HCT116 (cell line): Measurements from ENCODE around the gene CRTC3. TPM values are rescaled to one million over a fixed set of nuclear protein-coding genes. Genes with fewer than 3 reads are reported as not detected.

Experiments used
- ATAC-seq: fragments of 200-7000 bp; cut with Tn5 transposase; 2 replicates; pipeline ENCODE4 v1.9.1; 2020; ENCODE audit warnings: mild to moderate bottlenecking, moderate library complexity
- BruUV-seq: library from RNA; stranded (reverse); fragments of 400-500 nt; replicated peaks from 2 replicates; lab custom pipeline; 2021; lab: Mats Ljungman, UMichigan
- CTCF ChIA-PET: fragments of 300-600 bp; sonication (Branson Sonifier 250); formaldehyde crosslinking; loops from one replicate; lab custom pipeline; 2021; ENCODE audit warnings: antibody characterized with exemption; lab: Charles Lee
- POLR2A ChIA-PET: fragments of 300-600, 350-600 bp; sonication (Branson Sonifier 250); formaldehyde crosslinking; loops from one replicate; lab custom pipeline; 2021; ENCODE audit warnings: antibody characterized with exemption; lab: Charles Lee
- RAD21 ChIA-PET, 2 experiments: fragments of 300-600 bp; sonication (Branson Sonifier 250); formaldehyde crosslinking; loops; one replicate each; lab custom pipeline; 2023; ENCODE audit warnings: low total read pairs in 2 of 2; ENCODE audit not compliant: uncharacterized antibody in 2 of 2, unreplicated experiment in 2 of 2, low non-redundant PET in 1 of 2; lab: Charles Lee
- DNase-seq: peaks from one replicate; pipeline ENCODE4 v3.0.0-alpha.2; 2010; ENCODE audit warnings: low read depth, low spot score
- H2AFZ ChIP-seq: fragments of 200-600 bp; shearing (Covaris generic), sonication (generic); 2 replicates; pipeline ENCODE4 v1.6.1; 2017; ENCODE audit warnings: low read depth, mixed run types, mixed read lengths, antibody characterized with exemption, low read length; ENCODE audit not compliant: poor library complexity, severe bottlenecking
- H3K27ac ChIP-seq: 2 replicates; pipeline ENCODE4 v1.5.1; 2012; ENCODE audit warnings: low read depth, low read length
- H3K27me3 ChIP-seq: fragments of 200-600 bp; sonication (generic); 2 replicates; pipeline ENCODE4 v1.6.1; 2016; ENCODE audit warnings: mixed run types, low read length, mixed read lengths; ENCODE audit not compliant: insufficient read depth
- H3K36me3 ChIP-seq, 2 experiments: fragments of 200-500 bp in 1 of 2; fragments of 200-600 bp in 1 of 2; sonication (Bioruptor generic) in 1 of 2; sonication (generic) in 1 of 2; 2 replicates each; pipeline versions ENCODE4 v1.5.1 to v1.6.1; 2014 to 2016; ENCODE audit warnings: low read length in 2 of 2, inconsistent platforms in 1 of 2, mixed read lengths in 1 of 2, mixed run types in 1 of 2; ENCODE audit not compliant: insufficient read depth in 2 of 2, control insufficient read depth in 1 of 2
- H3K4me1 ChIP-seq, 2 experiments: fragments of 200-600 bp in 1 of 2; sonication (generic) in 1 of 2; 2 replicates each; pipeline versions ENCODE4 v1.5.1 to v1.6.1; 2012 to 2017; ENCODE audit warnings: low read length in 2 of 2, inconsistent platforms in 1 of 2, mild to moderate bottlenecking in 1 of 2, mixed read lengths in 1 of 2, mixed run types in 1 of 2, moderate library complexity in 1 of 2; ENCODE audit not compliant: insufficient read depth in 2 of 2, control insufficient read depth in 1 of 2
- H3K4me2 ChIP-seq: fragments of 200-600 bp; sonication (generic); 2 replicates; pipeline ENCODE4 v1.6.1; 2017; ENCODE audit warnings: mixed run types, low read length, mixed read lengths
- H3K4me3 ChIP-seq, 2 experiments: fragments of 200-600 bp in 1 of 2; sonication (generic) in 1 of 2; replicated peaks in 1 of 2; 2 replicates each; pipeline ENCODE4 v1.5.1; 2011 to 2016; ENCODE audit warnings: low read length in 2 of 2, control low read depth in 1 of 2, low read depth in 1 of 2, mild to moderate bottlenecking in 1 of 2, mixed read lengths in 1 of 2, mixed run types in 1 of 2
- H3K79me2 ChIP-seq: fragments of 200-600 bp; sonication (generic); 2 replicates; pipeline ENCODE4 v1.6.1; 2017; ENCODE audit warnings: mild to moderate bottlenecking, mixed run types, low read length, moderate library complexity, mixed read lengths; ENCODE audit not compliant: insufficient read depth
- H3K9ac ChIP-seq: fragments of 200-600 bp; sonication (generic); 2 replicates; pipeline ENCODE4 v1.6.1; 2016; ENCODE audit warnings: low read length, mixed read lengths
- H3K9me2 ChIP-seq: fragments of 200-600 bp; sonication (generic), shearing (Covaris generic); 2 replicates; pipeline ENCODE4 v1.6.1; 2017; ENCODE audit warnings: mixed run types, mild to moderate bottlenecking, moderate library complexity; ENCODE audit not compliant: insufficient read depth
- H3K9me3 ChIP-seq, 2 experiments: fragments of 200-500 bp in 1 of 2; fragments of 200-600 bp in 1 of 2; sonication (Bioruptor generic) in 1 of 2; sonication (generic) in 1 of 2; 2 replicates each; pipeline ENCODE4 v1.6.1; 2014 to 2017; ENCODE audit warnings: low read length in 2 of 2, mixed read lengths in 2 of 2, inconsistent platforms in 1 of 2, low read depth in 1 of 2, mild to moderate bottlenecking in 1 of 2, mixed run types in 1 of 2, moderate library complexity in 1 of 2; ENCODE audit not compliant: control insufficient read depth in 1 of 2, insufficient read depth in 1 of 2
- H4K20me1 ChIP-seq: fragments of 200-600 bp; sonication (generic), shearing (Covaris generic); 2 replicates; pipeline ENCODE4 v1.6.1; 2017; ENCODE audit warnings: mixed run types, mild to moderate bottlenecking, moderate library complexity; ENCODE audit not compliant: insufficient read depth
- ATF3 ChIP-seq: IDR thresholded peaks from 2 replicates; pipeline ENCODE4 v1.6.1; 2012
- CBX3 ChIP-seq: IDR thresholded peaks from 2 replicates; pipeline ENCODE4 v1.6.1; 2012; ENCODE audit warnings: low read depth
- CEBPB ChIP-seq: IDR thresholded peaks from 2 replicates; pipeline ENCODE4 v1.6.1; 2012; ENCODE audit warnings: low read depth
- CTCF ChIP-seq, 3 experiments: fragments of 200-600 bp in 1 of 3; sonication (generic) in 1 of 3; IDR thresholded peaks in 2 of 3; conservative IDR thresholded peaks in 1 of 3; 2 replicates each; pipeline ENCODE4 v1.5.1; 2012 to 2017; ENCODE audit warnings: low read depth in 2 of 3, low read length in 2 of 3, antibody characterized with exemption in 1 of 3, borderline replicate concordance in 1 of 3, control low read depth in 1 of 3, mild to moderate bottlenecking in 1 of 3, mixed read lengths in 1 of 3, mixed run types in 1 of 3, moderate library complexity in 1 of 3; ENCODE audit not compliant: insufficient read depth in 1 of 3
- EGR1 ChIP-seq: IDR thresholded peaks from 2 replicates; pipeline ENCODE4 v1.6.1; 2012; ENCODE audit warnings: low read depth
- EZH2 ChIP-seq: fragments of 200-600 bp; sonication (generic); IDR thresholded peaks from 2 replicates; pipeline ENCODE4 v1.6.1; 2017; ENCODE audit warnings: antibody characterized with exemption, mixed run types
- EZH2phosphoT487 ChIP-seq: fragments of 200-600 bp; IDR thresholded peaks from 2 replicates; pipeline ENCODE4 v1.6.1; 2018; ENCODE audit warnings: antibody characterized with exemption, borderline replicate concordance
- FOSL1 ChIP-seq: IDR thresholded peaks from 2 replicates; pipeline ENCODE4 v1.6.1; 2012; ENCODE audit warnings: low read depth
- RAD21 ChIP-seq: IDR thresholded peaks from 2 replicates; pipeline ENCODE4 v1.6.1; 2012; ENCODE audit warnings: low read depth, mild to moderate bottlenecking
- SP1 ChIP-seq: IDR thresholded peaks from 2 replicates; pipeline ENCODE4 v1.6.1; 2012; ENCODE audit warnings: low read depth
- SRF ChIP-seq: IDR thresholded peaks from 2 replicates; pipeline ENCODE4 v1.6.1; 2012; ENCODE audit warnings: low read depth
- ZBTB33 ChIP-seq: IDR thresholded peaks from 2 replicates; pipeline ENCODE4 v1.6.1; 2011; ENCODE audit warnings: mild to moderate bottlenecking, low read length, moderate library complexity; ENCODE audit not compliant: insufficient replicate concordance; ENCODE audit errors: extremely low read depth
- ZFX ChIP-seq: fragments of 450-650 bp; IDR thresholded peaks from 2 replicates; pipeline ENCODE4 v1.6.1; 2017
- ZNF274 ChIP-seq: fragments of 200-500 bp; sonication (Bioruptor generic); IDR thresholded peaks from 2 replicates; pipeline ENCODE4 v1.6.1; 2014; ENCODE audit warnings: mild to moderate bottlenecking, low read depth, low read length, inconsistent platforms
- intact Hi-C: fragments of 100-400 bp; cut with micrococcal nuclease; formaldehyde crosslinking; loops from 2 replicates; pipeline ENCODE4 v1.10.0; 2022
- total RNA-seq: library from RNA; stranded (reverse); gene quantifications from one replicate; pipeline ENCODE4 v1.2.1, GENCODE V29; 2021; ENCODE audit not compliant: unreplicated experiment

Gene CRTC3
- total RNA-seq, 1 experiment from 2014 or later: 20.7 TPM

GRCh38 chr15:90583471-90584252 is 53.9 kb downstream of the CRTC3 start:
- no peaks in the 10 kb centered on the region for H3K9me2 ChIP-seq
- H3K79me2 ChIP-seq: peaks cover 3% of the 10 kb centered on the region; the same call in 1 of the 2 replicates
- no peak overlapping the region for H3K27ac ChIP-seq
- H3K9ac ChIP-seq: no peak overlapping the region
- no peak overlapping the region for H3K4me3 ChIP-seq
- no peak overlapping the region for H3K4me2 ChIP-seq
- TF ChIP-seq CBX3: no peak
- TF ChIP-seq RAD21: no peak
- no peak for TF ChIP-seq EZH2phosphoT487
- TF ChIP-seq ATF3: no peak
- H3K27me3 ChIP-seq: no peaks in the 10 kb centered on the region
- ChIA-PET POLR2A (no interaction called here), CTCF (interaction anchor here (1.1 kb wide), 1 partner anchor 12 kb away, joined by 3 read pairs; no protein-coding TSS in a partner anchor), RAD21 (no interaction called here)
- no peaks in the 10 kb centered on the region for H3K36me3 ChIP-seq
- intact Hi-C loops: no loop called here
- H4K20me1 ChIP-seq: no peaks in the 10 kb centered on the region
- H3K4me1 ChIP-seq: no peaks in the 10 kb centered on the region
- H3K9me3 ChIP-seq: no peaks in the 10 kb centered on the region
- no peak for DNase-seq
- no TSS peak for BruUV-seq
- H2AFZ ChIP-seq: no peak overlapping the region
- ATAC-seq: no peak

GRCh38 chr15:90584841-90585240 is 55.1 kb downstream of the CRTC3 start:
- no TSS peak for BruUV-seq
- Histone ChIP-seq H3K4me1 (no peaks in the 10 kb centered on the region), H3K36me3 (no peaks in the 10 kb centered on the region), H3K79me2 (no peaks in the 10 kb centered on the region), H3K9me2 (no peaks in the 10 kb centered on the region), H3K27me3 (no peaks in the 10 kb centered on the region), H3K9me3 (no peaks in the 10 kb centered on the region), H2AFZ (no peak overlapping the region), H3K9ac (no peak overlapping the region), H4K20me1 (no peaks in the 10 kb centered on the region), H3K27ac (no peak overlapping the region), H3K4me2 (no peak overlapping the region), H3K4me3 (no peak overlapping the region)
- RAD21 ChIA-PET: no interaction called here
- ATAC-seq: no peak
- intact Hi-C loops: no loop called here
- DNase-seq: no peak
- CTCF ChIA-PET: no interaction called here
- POLR2A ChIA-PET: no interaction called here
- TF ChIP-seq RAD21 (no peak), EZH2 (no peak), ZFX (no peak), ZNF274 (no peak), EGR1 (no peak), CBX3 (no peak), ATF3 (no peak), CEBPB (no peak), SRF (no peak), SP1 (no peak), FOSL1 (no peak), ZBTB33 (no peak), CTCF (IDR thresholded peaks at IDR 0.05 in 2 of 3, conservative IDR thresholded peaks at IDR 0.05 in 1 of 3; ENCODE audit: borderline replicate concordance in 1 of 3, insufficient read depth in 1 of 3, low read depth in 2 of 3, low read length in 2 of 3) (no peak)
